Neural progenitor cell (in vitro differentiated cells): Measurements from ENCODE around the gene NGFR. TPM values are rescaled to one million over a fixed set of nuclear protein-coding genes. Genes with fewer than 3 reads are reported as not detected.
A peak's percentile ranks its signal among the peaks of the same experiment; 100 is the strongest.

Source experiments
- DNase-seq: peaks from one replicate; pipeline ENCODE4 v3.0.0-alpha.2; 2016; ENCODE audit warnings: low spot score
- H2AFZ ChIP-seq: fragments of 200-600 bp; sonication (generic); replicated peaks from 2 replicates; pipeline ENCODE4 v1.6.1; 2016; ENCODE audit warnings: antibody characterized with exemption
- H3F3A ChIP-seq: fragments of 200-600 bp; sonication (generic); 2 replicates; pipeline ENCODE4 v1.6.1; 2016; ENCODE audit warnings: antibody characterized with exemption, low read depth
- H3K27ac ChIP-seq: fragments of 200-600 bp; sonication (generic); 2 replicates; pipeline ENCODE4 v1.5.1; 2016; ENCODE audit warnings: mild to moderate bottlenecking
- H3K27me3 ChIP-seq: fragments of 200-600 bp; sonication (generic); 2 replicates; pipeline ENCODE4 v1.6.1; 2016; ENCODE audit warnings: mild to moderate bottlenecking, moderate library complexity
- H3K36me3 ChIP-seq: fragments of 200-600 bp; sonication (generic); 2 replicates; pipeline ENCODE4 v1.5.1; 2016
- H3K4me1 ChIP-seq: fragments of 200-600 bp; sonication (generic); 2 replicates; pipeline ENCODE4 v1.6.1; 2016; ENCODE audit warnings: mixed run types
- H3K4me2 ChIP-seq: fragments of 200-600 bp; sonication (generic); 2 replicates; pipeline ENCODE4 v1.6.1; 2016
- H3K4me3 ChIP-seq: fragments of 200-600 bp; sonication (generic); 2 replicates; pipeline ENCODE4 v1.5.1; 2016
- H3K79me2 ChIP-seq: fragments of 200-600 bp; sonication (generic); 2 replicates; pipeline ENCODE4 v1.6.1; 2016; ENCODE audit warnings: low read depth
- H3K9ac ChIP-seq: fragments of 200-600 bp; sonication (generic); 2 replicates; pipeline ENCODE4 v1.6.1; 2016
- H3K9me3 ChIP-seq: fragments of 200-600 bp; sonication (generic); 2 replicates; pipeline ENCODE4 v1.5.1; 2016; ENCODE audit warnings: low read depth
- H4K20me1 ChIP-seq: fragments of 200-600 bp; sonication (generic); 2 replicates; pipeline ENCODE4 v1.6.1; 2016; ENCODE audit warnings: low read depth
- H3K27ac Mint-ChIP-seq: 3 replicates; pipeline ENCODE4 v1.8.0; 2021; ENCODE audit warnings: mixed read lengths
- H3K27me3 Mint-ChIP-seq: 2 replicates; pipeline ENCODE4 v1.8.0; 2022; ENCODE audit warnings: low read depth, mild to moderate bottlenecking, inconsistent platforms, moderate library complexity, mixed read lengths; ENCODE audit not compliant: insufficient read depth
- H3K36me3 Mint-ChIP-seq: 3 replicates; pipeline ENCODE4 v1.8.0; 2021; ENCODE audit warnings: mixed read lengths
- H3K4me1 Mint-ChIP-seq: 3 replicates; pipeline ENCODE4 v1.8.0; 2021; ENCODE audit warnings: mixed read lengths
- H3K4me3 Mint-ChIP-seq: 3 replicates; pipeline ENCODE4 v1.8.0; 2021; ENCODE audit warnings: mild to moderate bottlenecking, moderate library complexity, mixed read lengths
- H3K9me3 Mint-ChIP-seq: 3 replicates; pipeline ENCODE4 v1.8.0; 2020; ENCODE audit warnings: mixed read lengths
- CTCF ChIP-seq: fragments of 200-600 bp; sonication (generic); IDR thresholded peaks from 2 replicates; pipeline ENCODE4 v1.5.1; 2017; ENCODE audit warnings: antibody characterized with exemption, mild to moderate bottlenecking
- EZH2 ChIP-seq: fragments of 200-600 bp; sonication (generic); IDR thresholded peaks from 2 replicates; pipeline ENCODE4 v1.6.1; 2017; ENCODE audit warnings: antibody characterized with exemption, mild to moderate bottlenecking, moderate library complexity
- EZH2phosphoT487 ChIP-seq: fragments of 200-600 bp; sonication (generic); IDR thresholded peaks from 2 replicates; pipeline ENCODE4 v1.6.1; 2017; ENCODE audit warnings: antibody characterized with exemption
- total RNA-seq: library from RNA; depleted of rRNA; stranded (reverse); fragments of >200 nt; gene quantifications from 2 replicates; pipeline ENCODE4 v1.2.3, GENCODE V29; 2015; ENCODE audit warnings: low replicate concordance

Gene NGFR
- total RNA-seq, 1 donor from 2014 or later, result 6.6 TPM

GRCh38 chr17:49468811-49469385, 26.2 kb upstream of the NGFR start:
- Mint-ChIP-seq H3K27ac (no peak overlapping the region), H3K9me3 (peaks cover 6% of the 10 kb centered on the region), H3K36me3 (no peaks in the 10 kb centered on the region), H3K27me3 (peaks cover 53% of the 10 kb centered on the region), H3K4me3 (peak overlapping the region; percentile 63), H3K4me1 (peaks cover 32% of the 10 kb centered on the region)
- Histone ChIP-seq H4K20me1 (no peaks in the 10 kb centered on the region), H3K4me2 (no peak overlapping the region), H3K9me3 (no peaks in the 10 kb centered on the region), H3K27me3 (peaks cover 55% of the 10 kb centered on the region), H3K36me3 (no peaks in the 10 kb centered on the region), H3K27ac (no peak overlapping the region), H3K4me3 (no peak overlapping the region), H2AFZ (no peak overlapping the region), H3F3A (peaks cover 21% of the 10 kb centered on the region), H3K79me2 (no peaks in the 10 kb centered on the region), H3K9ac (no peak overlapping the region), H3K4me1 (peaks cover 35% of the 10 kb centered on the region)
- TF ChIP-seq EZH2phosphoT487 (no peak), EZH2 (no peak), CTCF (no peak)
- no peak for DNase-seq

GRCh38 chr17:49469831-49470810, 25.0 kb upstream of the NGFR start:
- Histone ChIP-seq H3K4me2 (peak overlapping the region; percentile 92), H3K27me3 (peaks cover 55% of the 10 kb centered on the region), H4K20me1 (no peaks in the 10 kb centered on the region), H2AFZ (peak overlapping the region; percentile 89), H3K27ac (no peak overlapping the region), H3K9me3 (no peaks in the 10 kb centered on the region), H3F3A (peaks cover 21% of the 10 kb centered on the region), H3K9ac (no peak overlapping the region), H3K4me1 (peaks cover 35% of the 10 kb centered on the region), H3K4me3 (peak overlapping the region; percentile 56), H3K79me2 (no peaks in the 10 kb centered on the region), H3K36me3 (no peaks in the 10 kb centered on the region)
- Mint-ChIP-seq H3K9me3 (peaks cover 2% of the 10 kb centered on the region), H3K27ac (no peak overlapping the region), H3K4me1 (peaks cover 32% of the 10 kb centered on the region), H3K4me3 (peak overlapping the region; percentile 75), H3K36me3 (no peaks in the 10 kb centered on the region), H3K27me3 (peaks cover 62% of the 10 kb centered on the region)
- no peak for TF ChIP-seq CTCF
- TF ChIP-seq EZH2, result peak; percentile 50
- peak; percentile 85 for DNase-seq

DNA sequence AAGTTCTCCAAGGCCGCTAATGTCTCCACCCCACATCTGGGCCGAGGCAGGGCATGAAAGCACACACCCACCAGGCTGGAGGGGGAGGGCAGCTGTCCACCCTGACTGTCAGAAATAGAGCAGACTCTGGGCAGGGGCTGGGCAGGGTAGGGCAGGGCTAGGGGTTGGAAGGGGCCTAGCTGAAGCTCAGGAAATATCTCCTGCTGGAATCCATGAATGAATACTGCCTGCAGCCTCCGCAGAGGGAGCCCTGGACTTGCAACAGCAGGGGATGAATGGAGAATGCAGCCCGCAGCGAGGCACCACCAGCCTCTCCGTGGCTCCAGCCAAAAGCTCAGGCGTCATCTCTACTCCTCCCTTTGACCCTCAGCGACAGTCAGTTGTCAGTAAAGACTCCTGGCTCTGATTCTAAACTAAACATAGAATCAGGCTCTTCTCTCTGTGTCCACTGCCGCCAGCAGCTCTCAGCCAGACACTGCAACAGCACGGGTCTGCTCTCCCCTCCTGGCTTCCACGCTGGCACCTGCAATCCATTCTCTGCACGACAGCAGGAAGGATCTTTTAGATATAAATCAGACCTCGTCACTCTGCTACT, 23.9 kb upstream of the NGFR start:
- no peak overlapping the region for H3K27ac ChIP-seq
- Mint-ChIP-seq H3K4me3 (peak overlapping the region; percentile 63), H3K9me3 (peaks cover 2% of the 10 kb centered on the region), H3K4me1 (peaks cover 32% of the 10 kb centered on the region), H3K27ac (no peak overlapping the region), H3K36me3 (no peaks in the 10 kb centered on the region), H3K27me3 (peaks cover 69% of the 10 kb centered on the region)
- no peaks in the 10 kb centered on the region for H3K79me2 ChIP-seq
- no peaks in the 10 kb centered on the region for H3K9me3 ChIP-seq
- no peak overlapping the region for H3K9ac ChIP-seq
- H3F3A ChIP-seq, result peaks cover 21% of the 10 kb centered on the region
- DNase-seq, result peak; percentile 52
- no peak overlapping the region for H2AFZ ChIP-seq
- peaks cover 35% of the 10 kb centered on the region for H3K4me1 ChIP-seq
- H3K4me3 ChIP-seq, result peak overlapping the region; percentile 56
- TF ChIP-seq EZH2 (no peak), CTCF (no peak), EZH2phosphoT487 (no peak)
- no peaks in the 10 kb centered on the region for H4K20me1 ChIP-seq
- H3K4me2 ChIP-seq, result peak overlapping the region; percentile 92
- H3K36me3 ChIP-seq, result no peaks in the 10 kb centered on the region
- peaks cover 55% of the 10 kb centered on the region for H3K27me3 ChIP-seq
